ENCODE measurements around the gene RERE. TPM values are rescaled to one million over a fixed set of nuclear protein-coding genes. Genes with fewer than 3 reads are reported as not detected.

Gene RERE
- total RNA-seq, 1 experiment from 2014 or later, result 14.9 TPM

DNA sequence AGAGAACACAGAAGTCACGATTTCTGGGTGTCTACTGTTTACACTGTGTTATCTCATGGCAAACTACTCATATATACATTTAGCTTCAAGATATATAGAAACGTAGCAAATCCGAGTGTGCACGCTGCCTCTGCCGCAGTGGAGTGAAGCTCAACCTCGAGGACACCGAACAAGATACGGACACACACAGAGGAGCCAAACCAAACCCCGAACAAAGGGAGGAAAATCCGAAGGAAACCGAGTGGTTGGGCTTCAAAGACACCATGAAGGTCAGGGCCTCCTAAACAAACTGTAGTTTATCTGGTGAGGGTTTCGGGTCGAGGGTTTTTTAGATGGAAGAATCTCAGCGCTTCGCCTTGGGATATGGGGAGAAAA is 465.0 kb downstream of the RERE start:
- DNase-seq (ENCODE audit: low read depth), result no peak

- DNase-seq (ENCODE audit: low read depth), result peak; percentile 43
Observed at GRCh38 chr1:8351693-8352470, 465.6 kb downstream of the RERE start.

DNA sequence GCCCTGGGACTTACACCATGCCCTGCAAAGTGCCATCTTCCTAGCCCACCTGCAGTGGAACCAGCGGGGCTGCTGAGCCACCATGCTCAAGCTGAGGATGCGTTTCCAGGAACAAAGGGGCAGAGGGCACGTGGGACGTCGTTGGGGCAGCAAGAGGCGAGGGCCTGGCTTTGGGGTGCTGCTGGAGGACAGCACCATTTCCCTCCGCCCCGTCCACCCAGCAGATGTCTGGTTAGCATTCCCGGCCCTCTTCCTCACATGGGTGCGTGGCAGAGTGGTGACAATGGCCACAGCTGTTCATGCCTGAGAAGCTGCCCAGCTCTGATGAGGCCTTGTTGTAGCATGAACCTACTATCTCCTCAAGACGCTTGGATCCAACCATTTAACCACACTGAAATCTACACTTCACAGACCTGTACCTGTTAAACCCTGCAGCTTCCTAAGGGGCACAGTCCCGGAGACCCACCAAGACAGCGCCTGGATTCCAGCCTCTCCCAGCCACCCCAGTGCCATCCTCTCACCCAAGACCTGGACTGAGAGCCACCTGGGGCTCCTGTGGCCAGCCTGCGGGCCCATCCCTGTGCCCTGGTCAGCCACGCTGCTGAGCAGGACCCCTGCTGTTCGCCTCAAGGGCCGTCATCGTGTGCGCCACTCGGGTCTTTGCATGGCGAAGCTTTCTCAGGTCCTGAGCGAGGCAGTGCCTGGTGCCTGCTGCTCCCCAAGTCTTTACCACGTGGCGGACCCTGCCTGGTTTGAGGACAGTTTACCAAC is 466.3 kb downstream of the RERE start:
- no peak for DNase-seq (ENCODE audit: low read depth)

DNA sequence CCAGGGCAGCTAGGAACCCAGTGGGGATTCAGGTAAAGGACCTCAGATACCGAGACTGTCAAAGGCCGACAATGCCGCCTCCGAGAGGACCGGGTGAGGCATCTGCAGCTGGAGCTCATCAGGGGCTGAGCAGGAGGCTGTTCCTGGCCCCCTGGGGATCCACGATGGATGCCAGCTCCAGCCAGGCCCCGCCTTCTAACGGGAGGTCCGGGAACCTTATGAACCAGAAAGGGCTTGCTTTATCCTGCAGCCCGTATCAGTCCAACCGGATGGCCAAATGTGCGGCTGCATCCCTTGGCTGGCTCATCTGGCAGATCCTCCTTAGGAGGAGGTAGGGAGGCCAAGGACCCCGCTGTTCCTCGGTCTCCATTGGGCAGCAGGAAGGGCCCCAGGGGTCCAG is 467.5 kb downstream of the RERE start:
- peak; percentile 48 for DNase-seq (ENCODE audit: low read depth)

- no peak for DNase-seq (ENCODE audit: low read depth)
Observed at GRCh38 chr1:8349473-8349865, 468.0 kb downstream of the RERE start.

DNA sequence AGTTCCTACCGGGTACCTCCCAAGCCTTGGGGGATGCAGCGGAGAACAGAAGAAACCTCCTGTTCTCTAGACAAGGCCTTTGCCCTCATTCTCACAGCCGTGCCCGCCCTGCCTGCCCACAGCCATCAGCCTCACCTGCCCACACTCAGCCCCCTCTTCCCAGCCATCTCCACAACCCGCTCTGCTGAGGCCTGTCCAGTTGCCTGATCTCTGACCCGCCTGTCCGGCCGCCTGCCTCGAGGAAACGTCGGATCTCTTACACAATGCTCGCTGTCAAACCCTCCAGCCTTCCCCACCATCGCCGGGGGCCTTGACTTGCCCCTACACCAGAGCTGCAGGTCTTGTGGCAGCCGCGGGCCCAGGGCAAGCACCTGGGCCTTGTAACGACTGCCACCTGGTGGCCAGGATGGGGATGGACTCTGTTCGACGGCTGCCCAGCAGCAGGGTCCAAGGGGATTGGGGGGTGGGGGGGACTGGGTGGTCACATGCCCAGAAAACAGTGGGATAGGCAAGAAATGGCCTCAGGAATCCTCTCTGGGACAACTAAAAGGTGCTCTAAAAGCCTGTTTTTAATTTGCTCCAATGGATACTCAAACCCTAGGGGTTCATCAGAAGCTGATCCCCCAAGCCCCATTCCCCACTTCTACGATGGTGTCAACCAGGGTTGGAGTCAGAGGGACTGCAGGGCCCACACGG is 468.5 kb downstream of the RERE start:
- DNase-seq (ENCODE audit: low read depth), result peak; percentile 72

GRCh38 chr1:8348047-8348776 is 469.2 kb downstream of the RERE start:
- DNase-seq (ENCODE audit: low read depth), result no peak

DNA sequence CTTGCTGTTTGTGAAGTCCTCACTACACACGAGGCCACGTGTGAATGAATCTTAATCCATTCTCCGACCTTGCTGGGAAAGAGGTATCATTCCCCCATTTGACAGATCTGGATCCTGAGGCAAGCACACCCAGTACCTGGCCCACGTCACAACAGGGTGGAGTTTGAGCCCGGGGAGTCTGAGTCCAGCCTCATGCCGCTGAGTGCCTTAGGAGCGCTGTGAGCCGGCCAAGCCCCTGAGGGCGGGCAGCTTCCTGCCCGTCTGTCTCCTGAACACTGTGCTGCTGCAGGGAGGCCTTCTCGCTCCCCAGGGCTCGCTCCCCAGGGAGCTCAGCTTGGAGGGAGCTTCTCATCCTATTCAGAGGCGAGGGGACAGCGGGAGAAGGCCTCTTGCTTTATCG is 469.8 kb downstream of the RERE start:
- DNase-seq (ENCODE audit: low read depth), result peak; percentile 38

DNA sequence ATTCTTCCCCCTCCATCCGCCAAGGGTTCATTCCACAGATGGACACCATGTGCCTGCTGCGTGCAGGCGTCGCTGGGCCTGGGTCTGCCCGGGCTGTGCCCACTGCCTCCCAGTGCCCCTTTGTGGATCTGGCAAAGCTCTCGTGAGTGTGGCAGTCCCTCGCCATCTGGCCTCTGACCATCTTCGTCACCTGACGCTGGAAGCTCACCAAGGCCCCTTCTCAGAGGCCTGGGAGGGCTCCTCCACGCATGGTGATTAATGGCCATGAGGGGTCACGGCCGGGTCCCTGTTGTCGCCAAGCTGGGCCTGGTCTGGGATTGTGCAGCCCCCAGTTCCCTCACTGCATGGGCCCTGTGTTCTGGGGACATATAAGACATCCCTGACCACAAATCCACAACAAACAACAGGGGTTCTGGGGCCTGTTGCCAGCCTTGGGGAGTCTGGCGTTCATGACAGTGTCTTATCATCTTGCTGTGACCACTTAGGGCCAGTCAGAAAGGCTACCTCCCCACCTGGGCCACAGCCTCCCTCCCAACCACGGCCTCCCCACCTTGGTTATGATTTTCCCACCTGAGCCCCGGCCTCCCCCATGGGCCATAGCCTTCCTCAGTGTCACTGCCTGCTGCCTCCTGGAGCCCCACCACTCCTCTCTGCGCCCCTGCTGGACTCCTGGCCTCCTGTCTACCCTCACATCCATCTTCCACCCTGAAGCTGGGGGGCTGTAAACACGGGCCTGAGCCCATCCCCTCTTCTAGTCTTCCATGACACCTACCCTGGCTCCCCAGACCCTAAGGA is 471.6 kb downstream of the RERE start:
- no peak for DNase-seq (ENCODE audit: low read depth)

DNA sequence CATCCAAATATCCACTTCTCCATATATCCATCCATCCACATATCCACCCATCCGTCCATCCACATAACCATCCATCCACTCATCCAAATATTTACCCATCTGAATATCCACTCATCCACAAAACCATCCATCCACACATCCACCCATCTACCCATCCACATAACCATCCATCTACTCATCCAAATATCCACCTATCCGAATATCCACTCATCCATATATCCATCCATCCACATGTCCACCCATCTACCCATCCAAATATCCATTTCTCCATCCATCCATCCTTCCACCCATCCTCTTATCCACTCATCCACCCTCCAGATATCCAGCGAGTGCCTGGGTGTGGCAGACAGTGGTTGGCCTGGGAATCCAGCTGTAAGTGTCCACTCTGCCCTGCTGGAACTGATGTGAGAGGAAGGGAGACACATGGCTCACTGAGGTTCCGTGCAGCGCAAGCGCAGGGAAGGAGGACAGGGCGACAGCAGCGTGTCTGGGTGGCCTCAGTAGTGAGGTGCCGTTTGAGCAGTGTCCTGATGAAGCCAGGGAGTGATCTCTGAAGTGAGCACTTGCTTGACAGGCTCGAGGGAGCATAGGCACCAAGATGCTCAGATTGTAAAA is 472.4 kb downstream of the RERE start:
- DNase-seq (ENCODE audit: low read depth), result no peak

DNA sequence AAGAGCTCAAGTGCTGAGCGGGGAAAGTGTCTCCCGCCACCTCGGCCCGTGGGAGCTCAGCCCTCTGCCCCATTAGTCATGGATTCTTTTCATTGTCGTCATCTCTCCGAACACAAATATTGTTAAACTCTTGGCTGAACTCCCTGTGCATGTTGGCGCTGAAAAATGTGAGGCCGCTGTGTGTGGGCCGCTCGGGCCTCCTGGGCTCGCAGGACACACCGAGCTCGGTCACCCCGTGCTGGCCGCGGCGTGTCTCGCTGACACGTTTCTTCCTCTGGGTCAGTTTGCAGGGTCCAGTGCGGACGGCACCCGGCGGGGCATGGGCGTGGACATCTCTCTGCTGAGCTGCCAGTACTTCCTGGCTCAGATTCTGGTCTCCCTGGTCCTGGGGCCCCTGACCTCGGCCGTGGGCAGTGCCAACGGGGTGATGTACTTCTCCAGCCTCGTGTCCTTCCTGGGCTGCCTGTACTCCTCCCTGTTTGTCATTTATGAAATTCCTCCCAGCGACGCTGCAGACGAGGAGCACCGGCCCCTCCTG is 473.9 kb downstream of the RERE start:
- DNase-seq (ENCODE audit: low read depth), result peak; percentile 94

- DNase-seq (ENCODE audit: low read depth), result no peak
Observed at GRCh38 chr1:8343044-8343443, 474.4 kb downstream of the RERE start.

DNA sequence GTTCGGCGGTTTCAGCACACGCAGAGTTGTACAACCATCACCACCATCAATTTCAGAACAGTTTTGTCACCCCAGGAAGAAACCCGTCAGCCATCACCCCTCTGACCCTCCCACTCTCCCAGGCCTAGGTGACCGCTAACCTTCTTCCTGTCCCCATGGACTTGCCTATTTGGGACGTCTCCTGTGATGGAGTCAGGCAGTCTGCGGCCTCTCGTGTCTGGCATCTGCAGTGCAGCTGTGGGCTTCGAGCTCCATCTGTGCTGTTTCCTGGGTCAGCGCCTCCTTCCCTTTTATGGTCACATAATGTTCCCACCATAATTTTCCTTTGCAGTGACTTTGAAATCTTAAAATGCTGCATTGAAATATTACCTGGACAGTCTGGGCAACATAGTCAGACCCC is 475.1 kb downstream of the RERE start:
- no peak for DNase-seq (ENCODE audit: low read depth)

GRCh38 chr1:8340448-8340847 is 477.0 kb downstream of the RERE start:
- DNase-seq (ENCODE audit: low read depth), result no peak

- no peak for DNase-seq (ENCODE audit: low read depth)
Observed at GRCh38 chr1:8339203-8339600, 478.2 kb downstream of the RERE start.

DNA sequence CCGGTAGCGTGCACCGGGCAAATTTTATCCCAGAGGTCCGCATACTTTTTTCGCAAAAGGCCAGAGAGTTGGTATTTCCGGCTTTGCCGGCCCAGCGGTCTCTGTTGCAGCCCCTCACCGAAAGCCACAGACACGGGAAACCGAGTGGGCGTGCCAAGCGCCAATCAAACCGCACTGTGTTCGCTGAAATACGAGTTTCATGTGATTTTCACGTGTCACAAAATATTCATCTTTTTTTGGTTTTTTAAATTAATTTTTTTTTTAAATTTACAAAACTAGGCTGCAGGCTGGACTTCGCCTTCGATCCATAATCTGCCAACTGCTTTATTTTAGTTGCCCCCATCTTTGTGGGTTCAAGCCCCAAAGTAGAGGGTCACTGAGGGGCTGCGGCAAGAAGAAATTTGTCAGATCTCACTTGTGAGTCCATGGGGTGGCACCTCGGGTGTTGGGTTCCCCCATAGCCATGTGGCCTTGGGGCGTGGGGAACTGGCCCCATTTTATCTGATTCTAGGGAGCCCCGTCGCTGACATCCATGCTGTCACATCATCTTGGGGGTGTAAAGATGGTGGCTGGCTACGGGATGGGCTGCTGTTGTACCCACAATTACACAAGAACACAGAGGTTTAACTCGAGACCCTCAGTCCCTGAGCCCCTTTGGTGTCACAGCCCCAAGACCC is 478.8 kb downstream of the RERE start:
- DNase-seq (ENCODE audit: low read depth), result no peak

DNA sequence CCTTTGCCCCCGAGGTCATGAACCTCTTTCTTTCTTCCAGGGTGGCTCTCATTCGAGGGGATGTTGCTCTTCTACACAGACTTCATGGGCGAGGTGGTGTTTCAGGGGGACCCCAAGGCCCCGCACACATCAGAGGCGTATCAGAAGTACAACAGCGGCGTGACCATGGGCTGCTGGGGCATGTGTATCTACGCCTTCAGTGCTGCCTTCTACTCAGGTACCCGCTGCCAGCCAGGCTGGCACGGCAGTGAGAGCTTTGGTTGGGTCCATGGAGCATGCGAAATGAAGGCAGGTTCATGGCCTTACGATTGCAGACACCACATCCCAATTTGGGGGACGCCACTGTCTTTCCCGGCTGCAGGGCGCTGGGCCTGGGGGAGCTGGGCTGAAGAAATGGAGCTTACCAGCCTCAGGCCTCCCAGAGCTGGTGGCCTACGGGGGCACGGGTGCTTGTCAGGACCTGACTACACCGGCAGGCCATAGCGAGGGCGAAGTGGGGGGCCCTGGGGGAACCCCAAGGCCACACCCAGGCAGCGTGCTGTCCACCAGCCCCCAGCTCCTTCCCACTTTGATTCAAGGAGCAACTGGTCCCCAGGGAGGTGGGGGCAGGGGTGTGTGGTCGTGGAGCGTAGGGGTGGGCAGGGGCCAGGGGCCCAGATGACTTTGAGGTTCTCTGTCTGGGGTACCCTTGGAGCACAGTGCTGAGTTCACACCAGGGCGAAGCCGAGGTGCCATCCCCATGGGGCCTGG is 479.5 kb downstream of the RERE start:
- DNase-seq (ENCODE audit: low read depth), result no peak

GRCh38 chr1:8335246-8335645 is 482.2 kb downstream of the RERE start:
- no peak for DNase-seq (ENCODE audit: low read depth)
